ENCODE data around the gene TNRC6B. TPM values are rescaled to one million over a fixed set of nuclear protein-coding genes. Genes with fewer than 3 reads are reported as not detected.

The TNRC6B gene
- total RNA-seq, 4 donors from 2014 or later: 41.8 to 109 (median 48.2) TPM

- no peak for TF ChIP-seq CTCF (IDR thresholded peaks at IDR 0.05)
- no peak for TF ChIP-seq POLR2A (IDR thresholded peaks at IDR 0.05)
- no peak for DNase-seq (ENCODE audit: low spot score in 2 of 2)
- H3K4me3 ChIP-seq (ENCODE audit: low read depth, poor library complexity, severe bottlenecking): no peak overlapping the region
- 84 to 85% methylated on average over 13 of the region's 13 CpGs for WGBS, 2 donors
- intact Hi-C loops (cut with DNase I; ENCODE audit: low total_unique reads): no loop called here
Measured at GRCh38 chr22:40237788-40238424, 60.2 kb downstream of the TNRC6B start.

GRCh38 chr22:40238425-40239344 lies 61.0 kb downstream of the TNRC6B start:
- DNase-seq (ENCODE audit: low spot score in 2 of 2): no peak

GRCh38 chr22:40239345-40239683 lies 61.6 kb downstream of the TNRC6B start:
- intact Hi-C loops (cut with DNase I; ENCODE audit: low total_unique reads): no loop called here
- no peak overlapping the region for H3K4me3 ChIP-seq (ENCODE audit: low read depth, poor library complexity, severe bottlenecking)
- no peak for DNase-seq (ENCODE audit: low spot score in 2 of 2)
- TF ChIP-seq POLR2A (IDR thresholded peaks at IDR 0.05): no peak
- no peak for TF ChIP-seq CTCF (IDR thresholded peaks at IDR 0.05)
- 71 to 77% methylated on average over 4 of the region's 4 CpGs for WGBS, 2 donors

More at GRCh38 chr22:40238425-40239344, 61.0 kb downstream of the TNRC6B start:
- intact Hi-C loops (cut with DNase I; ENCODE audit: low total_unique reads): no loop called here
- no peak for TF ChIP-seq POLR2A (IDR thresholded peaks at IDR 0.05)
- no peak for TF ChIP-seq CTCF (IDR thresholded peaks at IDR 0.05)
- H3K4me3 ChIP-seq (ENCODE audit: low read depth, poor library complexity, severe bottlenecking): no peak overlapping the region
- WGBS, 2 donors: 66 to 70% methylated on average over 16 of the region's 16 CpGs

- intact Hi-C loops (cut with DNase I; ENCODE audit: low total_unique reads): no loop called here
Measured at GRCh38 chr22:40240160-40240559, 62.4 kb downstream of the TNRC6B start.

GRCh38 chr22:40240686-40241085 lies 63.0 kb downstream of the TNRC6B start:
- intact Hi-C loops (cut with DNase I; ENCODE audit: low total_unique reads): no loop called here
- TF ChIP-seq POLR2A (IDR thresholded peaks at IDR 0.05): no peak
- TF ChIP-seq CTCF (IDR thresholded peaks at IDR 0.05): no peak
- DNase-seq (ENCODE audit: low spot score in 2 of 2): no peak
- no peak overlapping the region for H3K4me3 ChIP-seq (ENCODE audit: low read depth, poor library complexity, severe bottlenecking)

More at GRCh38 chr22:40240160-40240559, 62.4 kb downstream of the TNRC6B start:
- H3K4me3 ChIP-seq (ENCODE audit: low read depth, poor library complexity, severe bottlenecking): no peak overlapping the region
- TF ChIP-seq POLR2A (IDR thresholded peaks at IDR 0.05): no peak
- no peak for TF ChIP-seq CTCF (IDR thresholded peaks at IDR 0.05)
- no peak for DNase-seq (ENCODE audit: low spot score in 2 of 2)
- WGBS, 2 donors: 92 to 94% methylated on average over 3 of the region's 3 CpGs

Data from lower leg skin (tissue), 4 donors.